H9 (cell line): ENCODE measurements around the gene RDH13. TPM values are rescaled to one million over a fixed set of nuclear protein-coding genes. Genes with fewer than 3 reads are reported as not detected.
"Not testable (repeated sequence)": the region's sequence is repeated elsewhere in the genome, so short reads cannot be mapped to it uniquely, and the experiment has no call there.

Experiments used
- DNase-seq: peaks from one replicate; pipeline ENCODE4 v3.0.0-alpha.2; 2017
- H2AFZ ChIP-seq: one replicate; pipeline ENCODE4 v1.6.1; 2013; ENCODE audit warnings: mild to moderate bottlenecking, low read length, control low read depth, moderate library complexity
- H2AK5ac ChIP-seq: 2 replicates; pipeline ENCODE4 v1.6.1; 2013; ENCODE audit warnings: low read length, control low read depth, mixed read lengths; ENCODE audit not compliant: insufficient read length
- H2BK120ac ChIP-seq: one replicate; pipeline ENCODE4 v1.6.1; 2013; ENCODE audit warnings: low read depth, mild to moderate bottlenecking, low read length, control low read depth, inconsistent platforms; ENCODE audit not compliant: poor library complexity, severe bottlenecking
- H2BK12ac ChIP-seq: 2 replicates; pipeline ENCODE4 v1.6.1; 2013; ENCODE audit warnings: low read length, control low read depth, mixed read lengths, low read depth; ENCODE audit not compliant: insufficient read length
- H2BK15ac ChIP-seq: 2 replicates; pipeline ENCODE4 v1.6.1; 2013; ENCODE audit warnings: low read depth, low read length, control low read depth
- H2BK20ac ChIP-seq: one replicate; pipeline ENCODE4 v1.6.1; 2013; ENCODE audit warnings: low read depth, mild to moderate bottlenecking, low read length, control low read depth, inconsistent platforms; ENCODE audit not compliant: poor library complexity, severe bottlenecking
- H2BK5ac ChIP-seq: 2 replicates; pipeline ENCODE4 v1.6.1; 2013; ENCODE audit warnings: low read length, control low read depth, mixed read lengths; ENCODE audit not compliant: insufficient read length
- H3K14ac ChIP-seq: 2 replicates; pipeline ENCODE4 v1.6.1; 2013; ENCODE audit warnings: low read length, control low read depth; ENCODE audit not compliant: insufficient read depth
- H3K18ac ChIP-seq: 2 replicates; pipeline ENCODE4 v1.6.1; 2013; ENCODE audit warnings: low read depth, mild to moderate bottlenecking, mixed read lengths, low read length, control low read depth; ENCODE audit not compliant: insufficient read length
- H3K23ac ChIP-seq: 2 replicates; pipeline ENCODE4 v1.6.1; 2013; ENCODE audit warnings: low read length, control low read depth, mixed read lengths, low read depth; ENCODE audit not compliant: insufficient read length
- H3K23me2 ChIP-seq: 2 replicates; pipeline ENCODE4 v1.6.1; 2013; ENCODE audit warnings: low read depth, mild to moderate bottlenecking, mixed read lengths, low read length, control low read depth; ENCODE audit not compliant: insufficient read length, poor library complexity, severe bottlenecking
- H3K27ac ChIP-seq: 2 replicates; pipeline ENCODE4 v1.5.1; 2013; ENCODE audit warnings: low read length, control low read depth, mixed read lengths, low read depth; ENCODE audit not compliant: insufficient read length
- H3K27me3 ChIP-seq: 2 replicates; pipeline ENCODE4 v1.6.1; 2013; ENCODE audit warnings: low read length, control low read depth, inconsistent platforms; ENCODE audit not compliant: insufficient read depth
- H3K4ac ChIP-seq: 2 replicates; pipeline ENCODE4 v1.6.1; 2013; ENCODE audit warnings: low read depth, mild to moderate bottlenecking, control low read depth, inconsistent platforms, low read length, moderate library complexity
- H3K4me1 ChIP-seq: 2 replicates; pipeline ENCODE4 v1.6.1; 2013; ENCODE audit warnings: low read length, control low read depth, inconsistent platforms; ENCODE audit not compliant: insufficient read depth
- H3K4me2 ChIP-seq: 2 replicates; pipeline ENCODE4 v1.6.1; 2013; ENCODE audit warnings: low read length, control low read depth, mixed read lengths; ENCODE audit not compliant: insufficient read length, insufficient read depth
- H3K56ac ChIP-seq: 2 replicates; pipeline ENCODE4 v1.6.1; 2013; ENCODE audit warnings: low read depth, mild to moderate bottlenecking, mixed read lengths, low read length, control low read depth; ENCODE audit not compliant: insufficient read length
- H3K79me1 ChIP-seq: 2 replicates; pipeline ENCODE4 v1.6.1; 2013; ENCODE audit warnings: low read depth, mild to moderate bottlenecking, moderate library complexity, low read length, control low read depth, inconsistent platforms; ENCODE audit not compliant: insufficient read depth, poor library complexity, severe bottlenecking
- H3K79me2 ChIP-seq: 2 replicates; pipeline ENCODE4 v1.6.1; 2013; ENCODE audit warnings: low read length, control low read depth, inconsistent platforms; ENCODE audit not compliant: insufficient read depth
- H3K9ac ChIP-seq: 2 replicates; pipeline ENCODE4 v1.6.1; 2013; ENCODE audit warnings: low read length, control low read depth, mixed read lengths; ENCODE audit not compliant: insufficient read length; ENCODE audit errors: extremely low read depth
- H3K9me3 ChIP-seq: one replicate; pipeline ENCODE4 v1.6.1; 2013; ENCODE audit warnings: low read depth, low read length, inconsistent platforms; ENCODE audit not compliant: control insufficient read depth
- H3T11ph ChIP-seq: one replicate; pipeline ENCODE4 v1.6.1; 2013; ENCODE audit warnings: mild to moderate bottlenecking, low read length, control low read depth, inconsistent platforms
- H4K20me1 ChIP-seq: one replicate; pipeline ENCODE4 v1.6.1; 2013; ENCODE audit not compliant: control insufficient read depth, insufficient read length, insufficient read depth
- H4K5ac ChIP-seq: 2 replicates; pipeline ENCODE4 v1.6.1; 2013; ENCODE audit warnings: low read depth, mild to moderate bottlenecking, mixed read lengths, low read length, control low read depth; ENCODE audit not compliant: insufficient read length
- H4K8ac ChIP-seq: replicated peaks from 2 replicates; pipeline ENCODE4 v1.6.1; 2013; ENCODE audit warnings: low read length, control low read depth, mixed read lengths, low read depth; ENCODE audit not compliant: insufficient read length
- H4K91ac ChIP-seq: 2 replicates; pipeline ENCODE4 v1.6.1; 2013; ENCODE audit warnings: low read depth, mild to moderate bottlenecking, moderate library complexity, mixed read lengths, low read length, control low read depth; ENCODE audit not compliant: insufficient read length
- H3K27ac Mint-ChIP-seq, 3 experiments: 2 replicates in 2 of 3; 3 replicates in 1 of 3; pipeline ENCODE4 v1.8.0; 2020 to 2021; ENCODE audit warnings: mixed read lengths in 3 of 3, mild to moderate bottlenecking in 1 of 3, moderate library complexity in 1 of 3
- H3K27me3 Mint-ChIP-seq: 2 replicates; pipeline ENCODE4 v1.8.0; 2021; ENCODE audit warnings: low read depth, mild to moderate bottlenecking, moderate library complexity, mixed read lengths
- H3K36me3 Mint-ChIP-seq, 3 experiments: 2 replicates in 2 of 3; 3 replicates in 1 of 3; pipeline ENCODE4 v1.8.0; 2020 to 2021; ENCODE audit warnings: low read depth in 3 of 3, mixed read lengths in 3 of 3; ENCODE audit not compliant: insufficient read depth in 1 of 3
- H3K4me1 Mint-ChIP-seq, 2 experiments: 2 replicates each; pipeline ENCODE4 v1.8.0; 2020; ENCODE audit warnings: mixed read lengths in 2 of 2
- H3K4me3 Mint-ChIP-seq, 2 experiments: 2 replicates in 1 of 2; 3 replicates in 1 of 2; pipeline ENCODE4 v1.8.0; 2020 to 2021; ENCODE audit warnings: mild to moderate bottlenecking in 2 of 2, mixed read lengths in 2 of 2, moderate library complexity in 1 of 2
- H3K9me3 Mint-ChIP-seq, 2 experiments: 2 replicates in 1 of 2; 3 replicates in 1 of 2; pipeline ENCODE4 v1.8.0; 2020; ENCODE audit warnings: mild to moderate bottlenecking in 2 of 2, mixed read lengths in 2 of 2, moderate library complexity in 1 of 2
- CTCF ChIP-seq: fragments of 200-600 bp; sonication (generic); conservative IDR thresholded peaks from 3 replicates; pipeline ENCODE4 v1.8.0; 2021; ENCODE audit warnings: antibody characterized with exemption, mild to moderate bottlenecking
- WGBS: extraction: QIAGEN DNeasy Blood & Tissue Kit; methylation state at CpG from one replicate; pipeline ENCODE4 v1.1.7; 2013; ENCODE audit warnings: missing lambda C conversion rate, low lambda C conversion rate, mixed read lengths; ENCODE audit not compliant: insufficient read length; ENCODE audit errors: extremely low coverage; 5-methylcytosine and 5-hydroxymethylcytosine counted together
- total RNA-seq: library from RNA; stranded (reverse); gene quantifications from 2 replicates; pipeline ENCODE4 v1.2.1, GENCODE V29; 2021

Gene RDH13
- total RNA-seq, 1 experiment from 2014 or later = 21.5 TPM

DNA sequence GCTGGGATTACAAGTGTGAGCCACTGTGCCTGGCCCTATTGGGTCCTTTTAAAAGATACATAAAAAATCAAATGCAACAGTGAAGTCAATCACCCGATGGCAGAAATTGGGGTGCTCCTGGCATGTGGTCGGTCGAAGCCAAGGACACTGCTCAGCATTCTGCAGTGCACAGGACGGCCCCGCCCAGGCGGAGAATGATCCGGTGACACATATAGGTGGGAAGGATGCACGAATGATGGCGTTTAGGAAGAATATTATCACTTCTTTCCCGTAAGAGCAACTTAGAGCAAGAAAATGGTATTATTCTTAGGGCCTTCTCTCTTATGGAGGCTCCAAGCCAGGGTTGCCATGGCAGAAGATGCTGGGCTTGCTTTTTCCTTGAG is 21.7 kb downstream of the RDH13 start:
- Mint-ChIP-seq H3K4me1 (no peaks in the 10 kb centered on the region), H3K36me3 (peaks cover 13 to 42% (median 13%) of the 10 kb centered on the region in 3 experiments; a peak in 6 of 7 replicates), H3K4me3 (no peak overlapping the region), H3K27me3 (no peaks in the 10 kb centered on the region), H3K27ac (no peak overlapping the region; a peak in 1 of 7 replicates), H3K9me3 (no peaks in the 10 kb centered on the region)
- Histone ChIP-seq H2BK20ac (no peak overlapping the region), H3K9me3 (no peaks in the 10 kb centered on the region), H3K27me3 (no peaks in the 10 kb centered on the region), H3K23me2 (no peaks in the 10 kb centered on the region), H3T11ph (no peak overlapping the region), H3K18ac (no peak overlapping the region), H3K27ac (no peak overlapping the region), H4K20me1 (no peaks in the 10 kb centered on the region), H4K5ac (no peak overlapping the region), H2BK15ac (no peak overlapping the region), H3K9ac (no peak overlapping the region), H3K23ac (no peak overlapping the region), H3K56ac (no peak overlapping the region), H2BK120ac (no peak overlapping the region), H3K4me2 (no peak overlapping the region), H2BK5ac (no peak overlapping the region), H3K79me2 (no peaks in the 10 kb centered on the region), H3K79me1 (no peaks in the 10 kb centered on the region), H2AFZ (no peak overlapping the region), H2AK5ac (no peak overlapping the region), H3K4ac (no peak overlapping the region), H3K14ac (no peak overlapping the region), H4K8ac (no peak overlapping the region), H2BK12ac (no peak overlapping the region), H3K4me1 (no peaks in the 10 kb centered on the region), H4K91ac (no peak overlapping the region)
- no peak for DNase-seq
- TF ChIP-seq CTCF = no peak
- WGBS = no CpG with 5 or more reads among the region's 10 CpGs

GRCh38 chr19:55040654-55041053 is 22.3 kb downstream of the RDH13 start:
- H2BK5ac ChIP-seq, H3K27ac ChIP-seq, H2BK15ac ChIP-seq, H2BK20ac ChIP-seq, H2AFZ ChIP-seq, H4K91ac ChIP-seq, H3K18ac ChIP-seq, H3K9me3 Mint-ChIP-seq, H3K14ac ChIP-seq, H3K27ac Mint-ChIP-seq, H3K4me2 ChIP-seq, H3K23ac ChIP-seq, H3K9me3 ChIP-seq, H3K4me1 ChIP-seq, H4K5ac ChIP-seq, H3K79me1 ChIP-seq, H4K20me1 ChIP-seq, DNase-seq, H2AK5ac ChIP-seq, H2BK120ac ChIP-seq, H3K4me1 Mint-ChIP-seq, H3K79me2 ChIP-seq, H3K27me3 Mint-ChIP-seq, H3K27me3 ChIP-seq, H3K9ac ChIP-seq, H2BK12ac ChIP-seq, H3K23me2 ChIP-seq, H3T11ph ChIP-seq, H3K4me3 Mint-ChIP-seq, H3K4ac ChIP-seq, H3K56ac ChIP-seq, H4K8ac ChIP-seq: not testable (repeated sequence)
- WGBS = no CpG with 5 or more reads among the region's 12 CpGs
- peaks cover 13 to 42% (median 13%) of the 10 kb centered on the region in 3 experiments; a peak in 6 of 7 replicates for H3K36me3 Mint-ChIP-seq
